SW 1271 (cell line): ENCODE data around the gene RND3.

Experiments
- DNase-seq, 2 experiments: peaks; one replicate each; lab custom pipeline; 2025; lab: John Stamatoyannopoulos, UW

RND3 gene, protein sequence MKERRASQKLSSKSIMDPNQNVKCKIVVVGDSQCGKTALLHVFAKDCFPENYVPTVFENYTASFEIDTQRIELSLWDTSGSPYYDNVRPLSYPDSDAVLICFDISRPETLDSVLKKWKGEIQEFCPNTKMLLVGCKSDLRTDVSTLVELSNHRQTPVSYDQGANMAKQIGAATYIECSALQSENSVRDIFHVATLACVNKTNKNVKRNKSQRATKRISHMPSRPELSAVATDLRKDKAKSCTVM

DNA sequence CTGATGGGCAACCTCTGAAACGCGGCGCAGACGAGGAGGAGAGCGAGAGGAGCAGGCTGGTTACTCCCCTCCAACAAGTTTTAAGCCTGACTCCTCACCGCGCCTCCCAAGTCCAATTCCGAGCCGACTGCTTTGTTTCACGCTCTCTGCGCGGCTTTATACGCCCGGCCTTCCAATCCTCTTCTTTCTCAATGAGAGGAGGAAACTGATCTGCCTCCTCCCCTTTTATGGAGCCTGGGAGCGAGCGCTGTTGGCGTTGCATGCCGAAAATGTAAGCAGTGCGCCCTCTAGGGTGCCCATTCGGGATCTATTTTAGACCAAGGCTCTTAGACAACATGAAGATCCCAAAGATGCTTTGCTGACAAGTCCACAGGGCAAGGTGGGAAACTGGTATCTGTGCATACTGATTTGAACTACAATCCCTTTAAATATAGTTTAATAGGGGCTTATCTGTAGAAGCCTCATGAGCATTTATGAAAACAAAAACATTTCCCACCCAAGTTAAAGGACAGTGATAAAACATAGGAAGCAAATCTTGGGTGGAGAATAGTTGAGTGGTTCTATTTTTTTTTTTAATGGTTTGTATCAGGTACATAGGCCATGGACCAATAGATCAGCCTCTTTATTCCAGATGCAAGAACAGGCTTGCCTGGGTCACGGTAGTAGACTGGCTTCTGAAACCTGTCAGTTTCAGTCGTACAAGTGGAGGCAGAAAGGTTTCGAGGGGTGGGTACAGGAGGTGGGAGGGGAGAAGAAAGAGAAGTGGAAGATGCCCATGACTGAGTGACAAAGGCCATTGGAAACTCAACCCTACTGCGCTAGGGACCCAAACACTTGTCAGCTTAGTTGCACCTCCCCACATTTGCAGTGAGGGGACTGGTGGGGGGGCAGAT, at the start of gene RND3:
RND3 (minus strand) TSS at position 131 of the 893 bp plus-strand sequence. CDS start 250 bp downstream, outside the sequence.
- peak; percentile 95 to 98 for DNase-seq

DNA sequence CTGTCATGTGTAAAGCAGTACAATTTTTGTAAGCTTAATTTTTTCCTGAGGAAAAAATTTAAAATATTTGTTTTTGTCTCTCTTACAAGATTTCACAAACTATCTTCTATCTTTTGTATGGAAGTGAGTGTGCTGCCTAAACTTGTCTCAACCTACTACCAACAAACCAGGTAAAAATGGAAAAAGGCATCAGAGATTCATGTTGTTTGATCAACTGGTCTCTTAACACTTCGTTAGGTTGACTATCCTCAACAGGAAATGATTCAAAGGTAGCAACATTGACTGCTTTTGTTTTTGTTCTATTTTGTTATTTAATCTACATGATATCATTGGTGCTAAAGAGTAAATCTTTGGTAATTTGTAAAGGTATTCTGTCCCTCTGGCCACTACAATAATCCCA, 47.7 kb upstream of the RND3 start:
- no peak for DNase-seq

DNA sequence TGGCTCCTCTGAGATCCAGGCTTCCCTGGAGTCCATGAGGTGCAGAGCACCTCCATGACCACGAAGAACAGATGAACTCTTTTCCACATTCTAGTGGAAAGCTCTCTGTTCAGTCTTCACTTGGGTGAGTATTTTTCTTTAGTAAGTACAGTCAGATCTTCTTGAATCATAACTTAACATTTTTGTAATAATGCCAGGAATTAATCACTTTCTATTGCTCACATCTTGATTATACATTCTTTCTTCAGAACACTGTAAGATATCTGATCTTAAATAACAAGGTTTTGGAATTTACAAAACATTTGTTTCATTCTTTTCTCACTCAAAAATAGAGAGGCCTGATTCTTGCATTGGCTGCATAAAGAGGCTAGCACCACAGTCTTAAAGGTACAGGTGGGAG, 45.4 kb upstream of the RND3 start:
- DNase-seq = no peak

DNA sequence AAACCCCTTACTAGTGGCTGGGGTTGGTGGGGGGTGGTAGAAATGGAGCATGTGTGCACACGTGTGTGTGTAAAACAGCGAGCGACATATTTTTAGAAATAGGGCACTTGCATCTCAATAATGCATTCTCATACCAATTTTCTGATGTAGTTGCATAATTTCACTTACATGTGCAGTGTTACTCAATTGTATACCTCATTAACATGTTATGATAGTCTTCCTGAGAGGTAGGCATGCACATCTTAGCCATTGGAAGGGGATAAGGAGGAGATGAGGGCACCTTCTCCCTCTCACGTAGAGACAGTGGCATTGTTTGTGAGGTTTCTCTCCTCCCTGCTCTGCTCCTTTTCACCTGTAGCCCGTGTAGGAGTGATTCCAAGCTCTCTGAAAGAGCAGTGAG, 44.6 kb upstream of the RND3 start:
- DNase-seq = no peak

DNA sequence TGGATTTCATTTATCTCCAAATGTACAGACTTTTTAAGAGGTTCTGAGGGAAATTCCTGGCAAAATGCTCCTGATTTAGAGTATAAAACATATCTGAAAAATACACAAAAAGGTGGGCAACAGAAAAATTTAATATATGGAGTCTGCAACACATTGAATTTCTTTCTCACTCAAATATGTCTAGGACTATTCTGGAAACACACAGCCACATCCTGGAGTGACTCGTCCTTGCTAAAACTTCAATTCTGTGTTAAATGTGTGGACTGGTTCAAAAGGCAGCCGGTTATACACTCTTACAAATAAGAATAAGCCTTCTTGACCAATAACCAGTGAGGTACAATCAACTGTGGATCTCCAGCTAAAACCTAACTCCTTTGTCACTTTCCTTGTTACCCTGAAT, 44.1 kb upstream of the RND3 start:
- no peak for DNase-seq

DNA sequence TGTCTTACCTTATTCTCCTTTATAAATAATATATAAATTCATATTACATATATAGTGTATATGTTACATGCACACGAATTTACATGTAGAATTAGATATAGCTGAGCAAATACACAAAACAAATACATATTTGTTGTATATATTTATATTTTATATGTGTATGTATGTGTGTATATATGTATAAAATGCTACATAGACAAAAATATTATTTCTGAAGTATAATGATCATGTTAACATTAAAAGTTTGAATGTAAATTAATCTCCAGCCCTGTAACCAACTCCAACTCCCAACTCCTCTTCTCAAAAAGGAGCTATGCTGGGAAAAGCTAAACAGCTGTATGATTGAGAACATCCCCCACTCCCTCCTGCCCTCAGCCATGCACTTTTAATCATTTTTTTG, 42.7 kb upstream of the RND3 start:
- DNase-seq = no peak

DNA sequence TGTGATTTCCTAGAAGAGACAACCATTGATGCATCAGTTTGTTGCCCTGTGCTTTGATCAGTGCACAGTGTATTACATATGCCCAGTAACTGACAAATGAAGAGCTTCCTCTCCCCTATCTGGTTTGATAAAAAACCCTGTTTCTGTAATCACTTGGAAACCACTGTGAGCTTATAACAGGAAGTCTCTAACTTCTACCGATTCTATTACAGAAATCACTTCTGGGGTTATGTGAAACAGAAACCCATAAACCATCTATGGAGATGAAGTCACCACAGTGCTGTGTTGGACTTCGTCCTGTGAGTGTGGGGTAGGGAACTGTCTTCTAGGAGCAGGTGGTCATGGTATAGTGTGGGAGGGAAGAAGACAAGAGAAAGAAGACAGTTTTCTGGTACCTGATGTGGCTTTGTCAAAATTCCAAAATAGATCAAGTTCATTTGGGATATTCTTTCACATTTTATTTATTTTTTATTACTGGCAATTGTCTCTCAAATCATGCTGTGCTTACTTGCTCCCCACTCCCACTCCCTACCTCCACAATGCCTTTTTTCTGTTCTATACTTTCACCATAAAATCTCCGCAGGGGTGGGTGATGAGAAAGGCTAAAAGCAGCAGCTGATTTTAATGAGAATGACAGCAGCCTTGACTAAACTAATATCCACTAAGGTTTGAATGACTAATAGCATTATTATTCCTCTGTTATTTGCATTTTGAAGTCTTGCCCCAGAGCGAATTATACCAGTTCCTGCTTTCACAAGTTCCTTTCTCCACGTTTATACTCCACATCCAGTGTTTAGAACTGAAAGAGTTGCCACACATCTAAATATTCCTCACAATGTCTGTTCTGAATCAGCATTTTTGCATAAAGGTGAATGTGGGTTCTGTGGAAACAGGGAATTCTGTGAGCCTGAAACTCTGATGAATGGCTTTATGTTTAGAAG, 41.7 kb upstream of the RND3 start:
- peak in 1 of 2 experiments; percentile 24 for DNase-seq

DNA sequence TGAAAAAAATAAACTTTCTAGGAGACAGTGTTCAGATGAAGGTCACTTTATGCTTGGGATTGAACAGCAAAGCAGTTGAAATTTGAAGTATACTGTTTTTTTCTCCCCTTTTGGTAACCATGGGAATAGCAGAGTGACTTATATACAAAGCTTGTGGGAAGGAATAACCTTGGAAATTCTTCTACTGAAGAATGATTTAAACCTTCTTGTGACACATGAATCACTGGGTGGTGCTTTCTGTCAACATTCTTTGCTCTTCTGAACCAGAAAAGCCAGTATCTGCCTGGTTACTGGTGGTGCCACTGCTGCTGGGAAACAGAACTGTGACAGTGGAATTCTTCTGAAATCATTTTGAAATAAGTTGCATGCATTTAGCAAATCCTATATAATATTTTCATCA, 39.4 kb upstream of the RND3 start:
- DNase-seq = peak; percentile 69 to 84

DNA sequence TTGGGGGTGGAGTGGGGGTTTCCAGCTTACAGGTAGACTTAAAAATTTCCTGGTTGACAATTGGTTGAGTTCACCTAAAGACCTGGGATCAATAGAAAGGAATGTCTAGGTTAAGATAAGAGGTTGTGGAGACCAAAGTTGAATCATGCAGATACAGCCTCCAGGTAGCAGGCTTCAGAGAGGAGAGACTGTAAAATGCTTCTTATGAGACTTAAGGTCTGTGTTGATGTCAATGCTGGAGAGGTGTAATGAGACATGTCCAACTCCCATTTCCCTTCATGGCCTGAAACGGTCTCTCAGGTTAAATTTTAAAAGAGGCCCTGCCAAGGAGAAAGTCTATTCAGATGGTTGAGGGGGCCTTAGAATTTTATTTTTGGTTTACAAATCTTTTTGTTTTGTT, 38.5 kb upstream of the RND3 start:
- DNase-seq = no peak

DNA sequence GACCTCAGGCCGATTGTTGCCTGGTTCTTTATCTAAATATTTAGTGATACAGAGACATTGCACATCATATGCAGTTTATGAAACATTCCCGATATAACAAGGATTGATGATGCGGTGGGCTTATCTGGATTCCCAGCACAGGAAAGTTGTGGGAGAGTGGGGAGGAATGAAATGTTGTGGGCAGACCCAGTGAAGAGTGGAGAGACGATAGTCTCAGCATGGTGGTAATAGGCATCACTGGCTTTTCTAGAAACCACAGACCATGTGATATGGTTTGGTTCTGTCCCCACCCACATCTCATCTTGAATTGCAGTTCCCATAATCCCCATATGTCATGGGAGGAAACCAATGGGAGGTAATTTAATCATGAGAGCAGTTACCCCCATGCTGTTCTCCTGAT, 34.8 kb upstream of the RND3 start:
- no peak for DNase-seq

DNA sequence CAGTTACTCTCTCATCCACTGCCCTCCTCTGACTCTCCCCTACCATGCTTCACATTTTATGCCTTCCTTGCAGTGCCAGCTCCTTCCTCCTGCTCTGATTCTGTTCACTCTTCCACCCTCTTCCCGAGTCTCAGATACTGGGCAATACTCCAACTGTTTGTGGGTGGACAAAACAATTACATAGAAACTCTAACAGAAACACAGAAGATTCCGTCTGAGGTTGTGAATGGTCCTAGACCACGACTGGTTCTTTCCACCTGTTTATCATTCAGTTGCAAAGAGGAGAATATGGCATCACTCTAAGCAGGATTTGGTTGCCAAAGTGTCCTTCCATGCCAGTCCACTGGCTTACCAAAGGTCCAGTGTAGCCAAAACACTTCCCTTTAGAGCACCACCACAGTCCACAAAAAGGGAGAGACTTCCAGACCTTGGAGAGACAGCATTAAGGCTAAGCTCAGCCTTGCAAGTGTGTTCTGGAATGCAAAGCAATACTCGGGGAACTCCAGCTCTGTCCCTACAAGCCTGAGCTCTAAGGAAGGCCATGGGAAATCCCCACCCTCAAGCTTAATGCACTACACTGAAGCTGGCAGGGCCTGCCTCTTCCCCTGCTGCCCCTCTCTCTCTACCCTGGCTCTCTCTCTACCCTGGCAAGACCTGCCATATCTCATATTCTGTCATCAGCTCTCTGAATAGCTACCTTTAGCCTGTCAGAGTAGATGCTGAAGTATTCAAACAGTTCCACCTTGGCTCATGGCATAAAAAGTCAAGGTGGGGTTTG, 33.6 kb upstream of the RND3 start:
- DNase-seq = no peak

DNA sequence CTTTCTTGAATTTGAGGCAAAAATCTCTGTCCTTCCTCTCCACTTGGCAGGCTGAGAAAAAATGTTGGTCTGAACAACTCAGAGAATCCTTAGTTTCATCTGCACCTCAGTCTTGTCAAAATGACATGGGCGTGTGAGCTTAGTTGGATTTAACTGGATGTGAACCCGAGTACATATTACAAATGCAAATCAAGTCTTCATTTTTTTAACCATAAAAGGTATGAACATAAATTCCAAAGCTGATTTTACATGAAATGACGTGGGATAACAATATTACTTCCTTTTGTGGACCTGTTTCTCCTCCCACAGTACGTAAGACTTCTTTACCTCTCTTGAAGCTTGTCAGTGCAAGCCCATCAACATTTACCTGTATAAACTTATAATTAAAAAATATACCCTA, 32.6 kb upstream of the RND3 start:
- DNase-seq = no peak

DNA sequence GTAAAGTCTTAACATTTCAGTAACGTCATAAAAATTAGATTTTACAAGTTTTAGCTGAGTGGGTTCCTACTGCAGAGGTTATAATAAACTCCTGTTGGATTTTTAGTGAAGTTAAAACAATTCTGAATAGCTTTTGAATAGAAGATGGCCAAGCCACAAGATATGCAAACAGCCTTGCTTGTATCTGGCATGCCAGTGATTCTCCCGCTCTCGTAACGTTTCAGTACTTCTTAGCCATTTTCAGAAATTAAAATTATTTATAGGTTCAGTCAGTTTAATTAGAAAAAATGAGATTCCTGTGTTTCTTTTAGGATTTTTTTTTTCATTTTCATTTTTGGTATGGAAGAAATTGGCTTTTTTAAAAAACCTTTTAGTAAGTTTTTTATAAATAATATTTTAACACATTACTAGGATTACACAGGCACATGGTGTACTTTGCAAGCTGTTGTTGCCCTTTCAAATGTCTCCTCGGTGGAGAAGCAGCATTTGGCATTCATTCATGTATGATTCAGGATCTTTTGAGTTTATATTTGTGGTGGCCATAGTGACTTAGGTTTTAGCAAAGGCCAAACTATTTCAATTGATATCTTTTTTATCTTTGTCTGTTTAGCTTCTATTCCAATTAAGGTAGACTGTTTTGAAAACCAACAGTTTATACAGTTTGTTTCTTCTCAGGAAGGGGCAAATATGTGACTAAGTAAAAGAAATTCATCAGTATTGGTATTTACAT, 30.6 kb upstream of the RND3 start:
- DNase-seq = no peak

DNA sequence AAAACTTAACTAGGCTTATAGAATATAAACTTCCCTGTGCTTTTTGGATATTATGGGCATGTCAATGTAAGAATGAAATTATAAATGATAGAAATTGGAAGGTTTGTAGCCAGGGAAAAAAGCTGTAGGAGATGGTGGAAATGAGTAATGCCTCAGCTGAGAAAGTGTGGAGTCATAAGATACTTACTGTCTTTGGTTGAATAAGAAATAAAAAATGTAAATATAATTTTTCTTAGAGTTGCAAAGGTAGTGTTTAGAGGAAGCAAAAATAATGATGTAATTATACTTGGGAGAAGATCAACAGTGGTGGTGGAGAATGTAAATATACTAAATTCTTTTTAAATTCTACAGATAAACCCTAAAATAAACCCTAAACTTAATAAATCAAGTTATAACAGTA, 26.2 kb upstream of the RND3 start:
- no peak for DNase-seq

DNA sequence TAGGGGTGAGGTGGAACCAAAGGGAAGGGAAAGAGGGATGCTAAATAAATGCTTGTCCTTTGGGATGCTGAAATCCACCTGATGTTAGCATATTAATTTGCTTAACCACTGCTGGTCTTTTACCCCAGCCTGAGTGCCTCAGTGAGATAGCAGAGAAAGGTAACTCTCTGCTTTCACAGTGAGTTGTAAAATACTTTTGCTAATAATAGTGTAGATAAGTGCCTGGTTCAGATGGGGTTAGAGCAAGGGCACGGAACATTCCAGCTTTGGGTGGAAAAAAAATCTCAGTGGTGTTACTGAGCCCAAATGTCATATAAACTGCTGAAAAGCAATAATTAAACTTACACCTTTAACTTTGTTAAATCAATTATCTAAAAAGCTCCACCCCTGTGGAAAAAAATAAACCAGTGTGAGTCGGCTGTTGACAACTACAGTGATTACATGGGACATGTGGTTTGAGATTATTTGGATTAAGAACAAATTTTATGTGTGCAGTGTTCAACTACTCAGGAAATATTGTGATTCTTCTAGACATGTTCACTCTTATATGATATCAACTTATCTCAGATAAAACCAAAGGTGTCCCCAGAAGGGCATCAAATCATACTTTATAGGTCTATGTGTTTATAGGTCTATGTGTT, 21.1 kb upstream of the RND3 start:
- no peak for DNase-seq

DNA sequence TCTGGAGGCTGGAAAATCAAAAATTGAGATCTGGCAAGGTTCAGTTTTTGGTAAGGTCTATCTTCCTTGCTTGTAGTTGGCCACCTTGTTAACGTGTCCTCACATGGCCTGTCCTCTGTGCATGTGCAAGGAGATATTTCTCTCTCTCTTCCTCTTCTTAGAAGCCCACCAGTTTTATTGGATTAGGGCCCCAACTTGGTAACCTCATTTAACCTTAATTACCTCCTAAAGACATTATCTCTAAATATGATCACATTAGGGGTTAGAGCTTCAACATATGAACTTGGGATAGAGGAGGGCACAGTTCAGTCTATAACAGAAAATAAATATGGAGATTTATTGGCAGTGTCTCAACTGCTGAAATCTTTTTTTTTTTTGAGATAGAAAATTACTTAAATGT, 19.6 kb upstream of the RND3 start:
- no peak for DNase-seq

DNA sequence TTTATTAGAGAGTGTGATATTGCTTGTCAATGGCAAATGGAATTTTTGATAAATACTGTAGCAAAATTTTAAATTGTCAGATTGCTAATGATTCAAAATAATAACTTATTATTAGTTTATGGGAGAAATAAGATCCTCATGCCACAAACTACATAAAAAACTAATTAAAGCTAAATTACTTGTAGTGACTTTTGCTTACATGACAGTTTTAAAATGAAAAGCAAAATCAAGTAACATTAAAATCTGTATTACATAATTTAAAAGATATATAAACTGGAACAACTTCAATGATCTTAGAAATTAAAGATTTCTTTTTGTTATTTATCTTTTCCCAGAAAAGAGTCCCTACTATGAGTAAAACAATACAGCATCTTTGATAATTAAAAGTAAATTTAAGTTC, 17.7 kb upstream of the RND3 start:
- DNase-seq = no peak

DNA sequence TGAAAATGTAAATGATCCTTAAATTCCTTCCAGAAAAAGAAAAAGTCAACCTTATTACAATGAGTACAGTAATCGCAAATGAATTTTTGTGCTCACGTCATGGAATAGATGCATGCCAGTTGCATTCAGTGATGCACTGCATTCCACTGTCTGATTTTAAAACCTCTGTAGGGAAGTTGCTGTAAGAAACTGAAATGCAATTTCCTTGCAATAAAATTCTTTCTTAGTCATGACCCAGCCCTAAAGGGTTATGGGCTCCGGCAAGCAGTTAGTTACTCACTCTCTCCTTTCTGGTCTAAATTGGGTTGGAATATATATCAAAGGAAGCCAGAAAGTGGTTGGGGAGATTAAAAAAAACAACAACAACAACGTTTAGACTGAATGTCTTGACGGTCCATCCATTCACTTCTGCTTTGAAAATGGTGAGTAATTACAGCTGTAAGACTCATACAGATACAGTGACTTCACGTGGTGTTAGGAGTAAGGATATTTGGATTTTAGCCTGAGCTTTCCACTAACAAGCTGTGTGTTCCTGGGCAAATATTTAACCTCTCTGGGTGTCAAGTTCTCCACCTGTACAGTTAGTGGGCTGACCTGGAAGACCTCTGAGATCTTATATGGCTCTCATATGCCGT, 8.6 kb upstream of the RND3 start:
- no peak for DNase-seq

DNA sequence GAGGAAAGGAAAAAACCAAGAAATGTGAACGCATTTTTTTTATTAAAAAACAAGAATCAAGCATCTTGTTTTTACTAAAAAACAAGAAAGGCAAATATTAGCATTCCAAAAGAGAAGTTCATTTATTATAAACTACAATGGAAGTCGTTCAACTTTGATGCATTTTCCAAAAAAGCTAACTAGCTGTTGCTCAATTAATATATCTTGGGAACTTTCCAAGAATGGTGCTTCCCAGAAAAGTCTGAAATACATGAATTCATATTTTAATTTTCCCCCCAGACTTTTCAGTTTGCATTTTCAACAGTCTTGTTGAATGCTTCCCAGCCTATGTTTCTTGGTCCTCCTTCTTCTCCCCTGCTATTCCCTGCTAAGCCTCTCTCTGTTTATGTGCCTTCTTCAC, 7.5 kb upstream of the RND3 start:
- DNase-seq = no peak
